ENCODE data around the gene HM13. TPM values are rescaled to one million over a fixed set of nuclear protein-coding genes. Genes with fewer than 3 reads are reported as not detected.
"Not testable (repeated sequence)": the region's sequence is repeated elsewhere in the genome, so short reads cannot be mapped to it uniquely, and the experiment has no call there.

Gene HM13
- total RNA-seq, 1 experiment from 2014 or later: 183 TPM

GRCh38 chr20:31539636-31540035 is 25.4 kb downstream of the HM13 start:
- RAD21 ChIA-PET (ENCODE audit: low non-redundant PET in 1 of 2, low total read pairs in 2 of 2, uncharacterized antibody in 2 of 2, unreplicated experiment in 2 of 2); CTCF ChIA-PET; H4K20me1 ChIP-seq (ENCODE audit: insufficient read depth); H2AFZ ChIP-seq (ENCODE audit: low read depth, low read length, poor library complexity, severe bottlenecking); H3K4me3 ChIP-seq (replicated peaks in 1 of 2; ENCODE audit: low read depth in 1 of 2, low read length in 2 of 2); H3K9ac ChIP-seq (ENCODE audit: low read length); H3K27me3 ChIP-seq (ENCODE audit: insufficient read depth, low read length); POLR2A ChIA-PET; H3K9me2 ChIP-seq (ENCODE audit: insufficient read depth); H3K4me2 ChIP-seq (ENCODE audit: low read length); ATAC-seq; BruUV-seq (replicated peaks); H3K27ac ChIP-seq (ENCODE audit: low read depth, low read length); intact Hi-C loops (cut with micrococcal nuclease); DNase-seq (ENCODE audit: low read depth, low spot score); H3K9me3 ChIP-seq (ENCODE audit: control insufficient read depth in 1 of 2, insufficient read depth in 1 of 2, low read depth in 1 of 2, low read length in 2 of 2): not testable (repeated sequence)
- Histone ChIP-seq H3K36me3 (ENCODE audit: control insufficient read depth in 1 of 2, insufficient read depth in 2 of 2, low read length in 2 of 2) (peaks cover 31 to 56% of the 10 kb centered on the region in 2 experiments; a peak in 3 of 4 replicates), H3K79me2 (ENCODE audit: insufficient read depth, low read length) (peaks cover 71% of the 10 kb centered on the region), H3K4me1 (ENCODE audit: control insufficient read depth in 1 of 2, insufficient read depth in 2 of 2, low read length in 2 of 2) (peaks cover 0 to 26% of the 10 kb centered on the region in 2 experiments; a peak in 2 of 4 replicates)

- ChIA-PET POLR2A (no interaction called here), CTCF (interaction anchor here (3.2 kb wide), 1 partner anchor 19 kb away, joined by 11 read pairs; no protein-coding TSS in a partner anchor), RAD21 (ENCODE audit: low non-redundant PET in 1 of 2, low total read pairs in 2 of 2, uncharacterized antibody in 2 of 2, unreplicated experiment in 2 of 2) (no interaction called here)
- Histone ChIP-seq H3K4me3 (replicated peaks in 1 of 2; ENCODE audit: low read depth in 1 of 2, low read length in 2 of 2) (no peak overlapping the region), H3K36me3 (ENCODE audit: control insufficient read depth in 1 of 2, insufficient read depth in 2 of 2, low read length in 2 of 2) (peaks cover 32 to 53% of the 10 kb centered on the region in 2 experiments; a peak in 3 of 4 replicates), H4K20me1 (ENCODE audit: insufficient read depth) (no peaks in the 10 kb centered on the region), H3K4me2 (ENCODE audit: low read length) (no peak overlapping the region), H3K79me2 (ENCODE audit: insufficient read depth, low read length) (peaks cover 75% of the 10 kb centered on the region), H3K9me3 (ENCODE audit: control insufficient read depth in 1 of 2, insufficient read depth in 1 of 2, low read depth in 1 of 2, low read length in 2 of 2) (no peaks in the 10 kb centered on the region), H2AFZ (ENCODE audit: low read depth, low read length, poor library complexity, severe bottlenecking) (no peak overlapping the region), H3K9me2 (ENCODE audit: insufficient read depth) (no peaks in the 10 kb centered on the region), H3K4me1 (ENCODE audit: control insufficient read depth in 1 of 2, insufficient read depth in 2 of 2, low read length in 2 of 2) (peaks cover 0 to 28% of the 10 kb centered on the region in 2 experiments; a peak in 2 of 4 replicates), H3K9ac (ENCODE audit: low read length) (no peak overlapping the region), H3K27me3 (ENCODE audit: insufficient read depth, low read length) (no peaks in the 10 kb centered on the region), H3K27ac (ENCODE audit: low read depth, low read length) (no peak overlapping the region)
- DNase-seq (ENCODE audit: low read depth, low spot score): no peak
- intact Hi-C loops (cut with micrococcal nuclease): no loop called here
- BruUV-seq (replicated peaks): no TSS peak
- TF ChIP-seq EZH2phosphoT487 (IDR thresholded peaks at IDR 0.05; ENCODE audit: borderline replicate concordance) (no peak), EZH2 (IDR thresholded peaks at IDR 0.05) (no peak), ZFX (IDR thresholded peaks at IDR 0.05) (no peak), REST (IDR thresholded peaks at IDR 0.05; ENCODE audit: low read depth) (no peak), POLR2A (IDR thresholded peaks at IDR 0.05; ENCODE audit: borderline replicate concordance, extremely low read depth, insufficient read depth, insufficient read length) (no peak), ELF1 (IDR thresholded peaks at IDR 0.05; ENCODE audit: borderline replicate concordance, low read depth) (no peak), ZNF274 (IDR thresholded peaks at IDR 0.05; ENCODE audit: low read depth, low read length) (no peak), SIN3A (IDR thresholded peaks at IDR 0.05; ENCODE audit: low read depth) (no peak), CEBPB (IDR thresholded peaks at IDR 0.05; ENCODE audit: low read depth) (no peak), RAD21 (IDR thresholded peaks at IDR 0.05; ENCODE audit: low read depth) (no peak)
- ATAC-seq: no peak
Measured at GRCh38 chr20:31540406-31540805, 26.2 kb downstream of the HM13 start.

Data from HCT116 (cell line).